Mucosa of gallbladder (tissue), 1 donor: ENCODE data around the gene AP2M1. TPM values are rescaled to one million over a fixed set of nuclear protein-coding genes. Genes with fewer than 3 reads are reported as not detected.
A peak's percentile ranks its signal among the peaks of the same experiment; 100 is the strongest.
"Not testable (repeated sequence)": the region's sequence is repeated elsewhere in the genome, so short reads cannot be mapped to it uniquely, and the experiment has no call there.

Experiments
- DNase-seq: peaks from one replicate; pipeline ENCODE4 v3.0.0-alpha.2; 2020; ENCODE audit warnings: low spot score
- total RNA-seq: library from RNA; stranded (reverse); gene quantifications from one replicate; pipeline ENCODE4 v1.2.1, GENCODE V29; 2021
- donor health status: DM: no; HTN: no; CAD: no.

Gene AP2M1
- 322 TPM for total RNA-seq

DNA sequence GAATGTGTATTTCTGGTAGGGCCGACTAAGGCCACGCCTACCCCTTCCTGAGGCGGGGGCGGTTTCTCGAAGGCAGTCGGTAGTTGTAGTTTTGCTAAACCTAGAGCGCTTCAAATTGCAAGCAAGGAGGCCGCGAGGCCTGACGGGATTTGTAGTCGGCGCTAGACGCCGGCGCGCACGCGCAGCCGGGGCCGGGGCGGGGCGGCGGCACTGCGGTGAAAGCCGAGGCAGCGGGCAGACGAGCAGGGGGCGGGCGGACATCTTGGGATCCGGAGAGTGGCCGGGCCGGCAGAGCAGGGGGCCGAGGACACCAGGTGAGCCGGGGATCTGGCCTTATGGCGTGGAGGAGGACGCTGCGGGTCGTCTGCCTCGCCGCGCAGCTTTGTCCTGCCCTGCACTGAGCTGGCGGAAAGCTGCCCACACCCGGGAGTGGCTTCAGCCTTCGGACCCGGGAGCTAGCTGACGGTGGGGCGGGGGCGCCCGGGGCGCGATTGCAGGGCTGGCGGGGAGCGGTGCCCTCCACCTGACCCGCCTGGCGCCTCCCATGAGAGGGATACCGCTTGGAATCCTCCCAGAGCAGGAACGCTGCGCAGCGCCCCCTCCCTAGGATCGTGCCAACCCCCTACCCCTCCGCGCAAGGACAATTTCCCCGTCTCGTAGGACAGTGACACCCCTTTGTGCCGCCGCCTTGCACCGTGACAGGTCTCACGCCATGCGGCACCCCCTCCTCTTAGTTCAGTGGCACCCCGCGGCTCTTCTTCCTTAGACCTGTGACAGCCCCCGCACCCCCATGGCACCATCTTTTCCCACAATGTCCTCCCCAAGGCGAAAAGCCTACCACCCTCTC is at the start of gene AP2M1:
AP2M1 (plus strand) TSS at position 210 of the 847 bp plus-strand sequence. CDS start 2,139 bp downstream, outside the sequence.
- peak; percentile 99 for DNase-seq

DNA sequence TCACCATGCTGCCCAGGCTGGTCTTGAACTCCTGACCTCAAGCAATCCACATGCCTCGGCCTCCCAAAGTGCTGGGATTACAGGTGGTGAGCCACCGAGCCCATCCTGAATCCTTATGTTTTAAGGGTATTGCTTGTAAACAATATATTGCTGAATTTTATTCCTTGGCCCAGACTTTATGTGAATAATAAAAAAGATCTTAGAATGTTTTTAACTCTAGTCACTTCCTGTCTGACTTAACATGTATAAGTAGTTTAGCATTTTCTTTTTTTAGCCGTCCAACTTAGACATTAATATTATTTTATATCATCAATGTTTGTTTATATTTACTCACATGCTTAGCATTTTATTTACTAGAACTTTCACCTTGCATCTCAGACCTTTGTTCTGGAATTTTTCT is 48.6 kb upstream of the AP2M1 start:
- no peak for DNase-seq

- DNase-seq: no peak
Measured at GRCh38 chr3:184129012-184129411, 45.6 kb upstream of the AP2M1 start.

GRCh38 chr3:184132945-184133344 is 41.7 kb upstream of the AP2M1 start:
- no peak for DNase-seq

GRCh38 chr3:184133840-184134745 is 40.6 kb upstream of the AP2M1 start:
- peak; percentile 81 for DNase-seq

DNA sequence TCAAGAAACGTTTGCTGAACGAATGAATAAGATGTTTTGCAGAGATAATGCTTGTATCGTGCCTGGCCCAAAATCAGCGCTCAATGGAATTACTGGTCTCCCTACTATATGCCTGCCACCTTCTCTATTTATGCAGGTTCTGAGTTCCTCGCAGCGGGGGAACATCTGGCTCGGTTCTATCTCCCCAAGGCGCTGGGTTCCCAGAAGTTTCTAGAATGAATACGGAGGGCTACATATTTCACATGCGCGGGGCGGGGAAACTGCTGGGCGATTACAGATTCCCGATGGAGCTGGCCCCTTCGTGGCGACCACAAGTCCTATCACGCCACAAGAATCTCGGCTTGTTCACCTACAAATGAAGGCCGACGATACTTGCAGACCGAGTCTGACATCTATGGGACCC is 39.9 kb upstream of the AP2M1 start:
- no peak for DNase-seq

DNA sequence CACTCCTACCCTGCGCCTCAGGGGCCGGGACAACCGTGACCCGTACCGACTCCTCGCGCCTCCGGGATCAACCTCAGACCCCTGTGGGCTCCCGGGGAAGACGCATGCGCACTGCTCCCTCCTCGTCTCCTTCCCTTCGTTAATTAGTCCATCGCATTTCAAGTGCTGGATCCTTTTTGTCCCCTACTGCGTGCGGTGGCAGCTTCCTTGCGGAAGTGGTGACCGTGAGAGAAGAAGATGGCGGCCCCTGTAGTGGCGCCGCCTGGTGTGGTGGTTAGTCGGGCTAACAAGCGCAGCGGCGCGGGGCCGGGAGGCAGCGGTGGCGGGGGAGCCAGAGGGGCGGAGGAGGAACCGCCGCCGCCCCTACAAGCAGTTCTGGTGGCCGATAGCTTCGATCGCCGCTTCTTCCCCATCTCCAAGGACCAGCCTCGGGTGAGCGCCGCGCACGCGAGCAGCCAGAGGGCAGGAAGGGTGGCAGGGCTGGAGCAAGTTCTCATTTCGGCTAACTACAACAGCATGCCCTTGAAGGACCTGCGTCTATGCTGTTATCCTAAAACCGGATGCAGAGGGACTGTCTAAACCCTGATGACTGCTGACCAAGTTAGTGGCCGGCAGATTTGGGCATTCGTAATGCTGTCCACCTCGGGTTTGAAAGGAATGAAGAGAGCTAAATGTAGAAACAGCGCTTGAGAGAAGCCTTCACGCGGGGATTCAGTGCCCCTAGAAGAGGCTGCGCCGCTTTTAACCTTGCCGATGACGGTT is 39.3 kb upstream of the AP2M1 start, which contains the start of gene EIF2B5:
EIF2B5 (plus strand) TSS at position 210 of the 762 bp plus-strand sequence; CDS start at position 238, 28 bp downstream.
- peak; percentile 93 for DNase-seq

- DNase-seq: no peak
Measured at GRCh38 chr3:184135911-184136260, 38.8 kb upstream of the AP2M1 start.

- no peak for DNase-seq
Measured at GRCh38 chr3:184140436-184140835, 34.2 kb upstream of the AP2M1 start.

GRCh38 chr3:184142199-184142598 is 32.5 kb upstream of the AP2M1 start:
- no peak for DNase-seq

DNA sequence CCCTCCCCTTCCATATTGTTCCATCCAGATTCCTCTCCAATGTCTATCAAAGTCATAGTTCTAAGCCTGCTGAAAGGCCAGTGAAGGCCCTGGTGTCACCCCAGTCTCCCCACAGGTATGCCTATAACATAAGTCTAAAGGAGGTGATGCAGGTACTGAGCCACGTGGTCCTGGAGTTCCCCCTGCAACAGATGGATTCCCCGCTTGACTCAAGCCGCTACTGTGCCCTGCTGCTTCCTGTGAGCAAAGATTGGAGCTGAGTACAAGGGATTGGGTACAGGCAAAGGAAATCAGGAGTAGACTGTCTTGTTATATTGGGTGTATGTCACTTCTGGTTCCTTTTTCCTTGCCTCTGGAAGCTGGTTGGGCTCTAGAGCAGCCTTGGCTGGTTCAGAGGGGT is 31.3 kb upstream of the AP2M1 start:
- no peak for DNase-seq

DNA sequence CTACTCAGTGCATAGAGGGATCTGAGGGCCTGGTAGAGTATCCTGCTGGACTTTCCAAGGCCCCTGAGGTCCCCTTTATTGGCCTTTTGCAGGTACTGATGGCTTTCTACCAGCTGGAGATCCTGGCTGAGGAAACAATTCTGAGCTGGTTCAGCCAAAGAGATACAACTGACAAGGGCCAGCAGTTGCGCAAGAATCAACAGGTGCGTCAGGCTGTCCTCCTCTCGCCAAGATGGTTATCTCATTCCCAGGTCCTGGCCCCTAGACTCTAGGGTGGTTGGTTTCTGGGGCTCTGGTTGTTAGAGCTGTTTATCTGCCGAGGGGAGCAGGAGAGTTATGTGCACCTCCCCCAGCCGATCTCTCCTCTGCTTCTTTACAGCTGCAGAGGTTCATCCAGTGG is 30.1 kb upstream of the AP2M1 start:
- no peak for DNase-seq

GRCh38 chr3:184145111-184145524 is 29.5 kb upstream of the AP2M1 start:
- peak; percentile 74 for DNase-seq

- no peak for DNase-seq
Measured at GRCh38 chr3:184145751-184146270, 28.8 kb upstream of the AP2M1 start.

GRCh38 chr3:184148076-184148475 is 26.6 kb upstream of the AP2M1 start:
- DNase-seq: no peak

- DNase-seq: no peak
Measured at GRCh38 chr3:184149123-184149522, 25.5 kb upstream of the AP2M1 start.

DNA sequence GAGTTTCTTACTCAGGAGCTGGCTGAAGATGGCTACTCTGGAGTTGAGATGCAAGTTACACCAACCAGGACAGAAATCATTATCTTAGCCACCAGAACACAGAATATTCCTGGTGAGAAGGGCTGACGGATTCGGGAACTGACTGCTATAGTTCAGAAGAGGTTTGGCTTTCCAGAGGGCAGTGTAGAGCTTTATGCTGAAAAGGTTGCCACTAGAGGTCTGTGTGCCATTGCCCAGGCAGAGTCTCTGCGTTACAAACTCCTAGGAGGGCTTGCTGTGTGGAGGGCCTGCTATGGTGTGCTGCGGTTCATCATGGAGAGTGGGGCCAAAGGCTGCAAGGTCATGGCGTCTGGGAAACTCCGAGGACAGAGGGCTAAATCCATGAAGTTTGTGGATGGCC is 24.9 kb upstream of the AP2M1 start:
- not testable (repeated sequence) for DNase-seq

DNA sequence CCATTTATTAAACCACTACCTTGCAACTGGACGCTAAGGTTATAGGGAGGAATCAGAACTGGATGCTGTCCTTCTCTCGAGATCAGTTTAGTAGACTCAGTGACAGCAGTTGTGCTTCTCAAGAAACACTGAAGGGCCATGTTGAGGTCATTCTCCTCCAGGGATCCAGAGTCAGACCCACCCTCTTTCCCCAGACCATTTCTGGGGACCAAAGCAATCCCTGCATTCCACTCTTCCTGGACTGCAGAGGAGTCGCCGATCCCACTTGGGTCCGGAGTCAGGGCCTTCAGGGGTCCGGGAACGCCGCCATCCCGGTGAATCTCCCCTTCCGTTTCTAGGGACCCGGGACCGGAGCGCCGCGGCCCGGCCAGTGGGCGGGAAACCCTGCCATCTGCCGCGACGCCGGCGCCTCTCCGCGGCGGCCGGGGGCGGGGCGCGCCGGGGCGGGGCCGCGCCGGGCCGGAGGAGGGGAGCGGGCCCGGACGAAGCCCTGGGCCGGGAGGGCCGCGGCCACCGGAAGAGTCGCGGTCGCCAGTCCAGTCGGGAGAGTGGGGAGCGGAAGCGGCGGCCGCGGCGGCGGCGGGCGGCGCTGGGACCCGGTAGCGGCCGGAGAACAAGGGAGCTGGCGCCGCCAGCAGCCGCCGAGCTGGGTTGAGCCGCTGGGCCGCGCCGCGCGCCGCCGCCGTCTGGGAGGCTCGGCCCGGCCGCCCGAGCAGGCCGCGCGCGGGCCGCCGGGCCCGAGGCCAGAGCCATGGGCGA is 19.6 kb upstream of the AP2M1 start, which contains the start of gene DVL3:
DVL3 (plus strand) TSS at position 493 of the 759 bp plus-strand sequence; CDS start at position 752, 259 bp downstream.
- DNase-seq: peak; percentile 55

DNA sequence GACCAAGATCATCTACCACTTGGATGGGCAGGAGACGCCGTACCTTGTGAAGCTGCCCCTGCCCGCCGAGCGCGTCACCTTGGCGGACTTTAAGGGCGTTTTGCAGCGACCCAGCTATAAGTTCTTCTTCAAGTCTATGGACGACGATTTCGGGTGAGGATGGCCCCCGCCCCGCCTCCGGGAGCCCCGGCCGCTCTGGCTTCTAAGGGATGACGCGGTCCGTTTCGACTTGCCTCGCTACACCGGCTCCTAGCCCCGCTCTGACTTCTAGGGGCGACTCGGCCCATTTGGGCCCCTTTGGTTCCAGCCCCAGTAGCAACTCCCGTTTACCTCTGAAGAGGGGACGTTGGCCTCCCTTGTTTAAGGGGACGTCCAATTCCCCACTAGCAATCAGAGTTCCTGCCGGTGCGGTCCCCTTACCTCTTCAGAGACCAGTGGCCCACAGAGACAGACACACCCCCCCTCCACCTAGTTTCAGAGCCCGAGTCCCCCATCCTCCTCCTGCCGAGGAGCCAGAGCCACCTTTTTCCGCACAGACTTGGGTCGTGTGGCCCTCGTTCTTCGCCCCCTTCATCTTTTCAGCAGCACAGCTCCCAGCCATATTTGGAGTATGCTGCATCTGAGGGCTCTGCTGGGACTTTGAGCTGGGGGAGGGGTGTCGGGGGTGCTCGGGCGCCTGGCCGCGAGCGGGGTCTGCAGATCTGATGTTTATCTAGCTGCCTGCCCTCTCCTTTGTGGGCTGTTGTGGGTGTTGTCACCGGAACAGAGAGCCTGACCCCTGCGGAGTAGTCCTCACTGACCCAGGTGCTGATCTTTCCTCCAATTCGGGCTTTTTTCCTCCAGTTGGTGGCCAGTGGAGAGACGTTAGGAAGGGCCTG is 18.8 kb upstream of the AP2M1 start:
- no peak for DNase-seq

- DNase-seq: peak; percentile 39
Measured at GRCh38 chr3:184156522-184156955, 18.1 kb upstream of the AP2M1 start.
